SK-N-SH (cell line): ENCODE data around the gene DEFB108B. TPM values are rescaled to one million over a fixed set of nuclear protein-coding genes. Genes with fewer than 3 reads are reported as not detected.
"Not testable (repeated sequence)": the region's sequence is repeated elsewhere in the genome, so short reads cannot be mapped to it uniquely, and the experiment has no call there.

Source experiments
- CTCF ChIA-PET: fragments of 300-600, 350-600 bp; formaldehyde crosslinking; extraction: SDS; loops from one replicate; lab custom pipeline; 2021; lab: Yijun Ruan, JAX
- POLR2A ChIA-PET: fragments of 350-600 bp; sonication (Branson Sonifier 250); formaldehyde crosslinking; extraction: SDS; loops from one replicate; lab custom pipeline; 2020; ENCODE audit warnings: antibody characterized with exemption, inconsistent platforms; lab: Yijun Ruan, JAX
- DNase-seq: peaks from one replicate; pipeline ENCODE4 v3.0.0; 2012
- H2AFZ ChIP-seq: fragments of 200-600 bp; sonication (generic); 2 replicates; pipeline ENCODE4 v1.8.1; 2016; ENCODE audit warnings: antibody characterized with exemption, mild to moderate bottlenecking, low read depth
- H3F3A ChIP-seq: fragments of 200-600 bp; sonication (generic); replicated peaks from 2 replicates; pipeline ENCODE3; 2016; ENCODE audit warnings: antibody characterized with exemption, mild to moderate bottlenecking; ENCODE audit not compliant: insufficient read depth
- H3K27ac ChIP-seq, 2 experiments: fragments of 200-500 bp in 1 of 2; fragments of 200-600 bp in 1 of 2; sonication (Bioruptor generic) in 1 of 2; sonication (generic), shearing (Covaris generic) in 1 of 2; 2 replicates each; pipeline versions ENCODE4 v1.5.1 to v1.6.1; 2014 to 2016; ENCODE audit warnings: low read depth in 2 of 2, inconsistent platforms in 1 of 2, low read length in 1 of 2, mild to moderate bottlenecking in 1 of 2, mixed read lengths in 1 of 2
- H3K27me3 ChIP-seq: fragments of 200-600 bp; sonication (generic), shearing (Covaris generic); 2 replicates; pipeline ENCODE4 v1.6.1; 2016; ENCODE audit warnings: mixed run types; ENCODE audit not compliant: insufficient read depth
- H3K36me3 ChIP-seq, 2 experiments: fragments of 200-500 bp in 1 of 2; fragments of 200-600 bp in 1 of 2; sonication (Bioruptor generic) in 1 of 2; sonication (generic) in 1 of 2; replicated peaks in 1 of 2; 2 replicates each; pipeline versions ENCODE3 to v1.5.1; 2014 to 2016; ENCODE audit warnings: low read length in 1 of 2, mild to moderate bottlenecking in 1 of 2; ENCODE audit not compliant: insufficient read depth in 2 of 2, control insufficient read depth in 1 of 2
- H3K4me1 ChIP-seq, 2 experiments: fragments of 200-500 bp in 1 of 2; fragments of 200-600 bp in 1 of 2; sonication (Bioruptor generic) in 1 of 2; sonication (generic), shearing (Covaris generic) in 1 of 2; 2 replicates each; pipeline versions ENCODE4 v1.5.1 to v1.6.1; 2014 to 2016; ENCODE audit warnings: low read depth in 1 of 2, low read length in 1 of 2, mixed run types in 1 of 2; ENCODE audit not compliant: insufficient read depth in 2 of 2, control insufficient read depth in 1 of 2
- H3K4me2 ChIP-seq: fragments of 200-600 bp; sonication (generic), shearing (Covaris generic); 2 replicates; pipeline ENCODE4 v1.6.1; 2017; ENCODE audit warnings: mixed run types
- H3K4me3 ChIP-seq, 2 experiments: fragments of 200-500 bp in 1 of 2; fragments of 200-600 bp in 1 of 2; sonication (Bioruptor generic) in 1 of 2; sonication (generic), shearing (Covaris generic) in 1 of 2; 2 replicates each; pipeline versions ENCODE4 v1.5.1 to v1.8.1; 2014 to 2016; ENCODE audit warnings: low read depth in 2 of 2, inconsistent platforms in 1 of 2, low read length in 1 of 2, mild to moderate bottlenecking in 1 of 2, mixed read lengths in 1 of 2, moderate library complexity in 1 of 2
- H3K79me2 ChIP-seq: fragments of 200-600 bp; sonication (generic); 2 replicates; pipeline ENCODE4 v1.8.1; 2017; ENCODE audit warnings: mild to moderate bottlenecking; ENCODE audit not compliant: insufficient read depth
- H3K9ac ChIP-seq: fragments of 200-600 bp; sonication (generic); 2 replicates; pipeline ENCODE4 v1.6.1; 2017; ENCODE audit warnings: mixed run types
- H3K9me2 ChIP-seq: fragments of 200-600 bp; sonication (generic); 2 replicates; pipeline ENCODE4 v1.6.1; 2017; ENCODE audit warnings: mixed run types
- H3K9me3 ChIP-seq: fragments of 200-600 bp; sonication (generic); 2 replicates; pipeline ENCODE4 v1.6.1; 2017; ENCODE audit warnings: mixed run types, mild to moderate bottlenecking, moderate library complexity
- H4K20me1 ChIP-seq: fragments of 200-600 bp; sonication (generic); 2 replicates; pipeline ENCODE4 v1.6.1; 2017; ENCODE audit warnings: mild to moderate bottlenecking, mixed run types; ENCODE audit not compliant: insufficient read depth
- CTCF ChIP-seq: fragments of 200-600 bp; sonication (generic); IDR thresholded peaks from 2 replicates; pipeline ENCODE4 v1.6.1; 2017; ENCODE audit warnings: antibody characterized with exemption, mild to moderate bottlenecking, moderate library complexity
- FOXM1 ChIP-seq: IDR thresholded peaks from 2 replicates; pipeline ENCODE4 v1.4.0; 2012; ENCODE audit warnings: low read depth, mild to moderate bottlenecking
- GABPA ChIP-seq: IDR thresholded peaks from 2 replicates; pipeline ENCODE4 v1.4.0; 2012; ENCODE audit warnings: low read depth, mild to moderate bottlenecking
- GATA2 ChIP-seq: sonication (generic); formaldehyde crosslinking; IDR thresholded peaks from 2 replicates; pipeline ENCODE4 v1.5.0; 2020; ENCODE audit warnings: mild to moderate bottlenecking, missing genetic modification reagents
- MAX ChIP-seq: IDR thresholded peaks from 2 replicates; pipeline ENCODE4 v1.4.0; 2012; ENCODE audit warnings: low read depth
- MEF2A ChIP-seq: IDR thresholded peaks from 2 replicates; pipeline ENCODE4 v1.4.0; 2012; ENCODE audit warnings: low read depth, borderline replicate concordance
- REST ChIP-seq: IDR thresholded peaks from 2 replicates; pipeline ENCODE4 v1.6.1; 2012; ENCODE audit warnings: mild to moderate bottlenecking, low read depth, low read length, moderate library complexity
- RXRA ChIP-seq: IDR thresholded peaks from 2 replicates; pipeline ENCODE4 v1.4.0; 2012; ENCODE audit warnings: low read depth, mild to moderate bottlenecking, borderline replicate concordance
- TAF1 ChIP-seq: IDR thresholded peaks from 2 replicates; pipeline ENCODE4 v1.6.1; 2012; ENCODE audit warnings: low read depth, mild to moderate bottlenecking, low read length, moderate library complexity, borderline replicate concordance
- ZBTB33 ChIP-seq: IDR thresholded peaks from 2 replicates; pipeline ENCODE4 v1.4.0; 2012; ENCODE audit warnings: low read depth, borderline replicate concordance
- WGBS: methylation state at CpG from one replicate; pipeline ENCODE4 v1.1.6; 2017; ENCODE audit warnings: low lambda C conversion rate; 5-methylcytosine and 5-hydroxymethylcytosine counted together
- polyA plus RNA-seq, 3 experiments: library from polyadenylated mRNA; depleted of rRNA; stranded (reverse); fragments of >200 nt; gene quantifications; 2 replicates each; pipeline ENCODE4 v1.2.3, GENCODE V29; 2012

Gene DEFB108B
- polyA plus RNA-seq, 1 of the 3 experiments (the other 2 are of a cell fraction): not detected

GRCh38 chr11:71842720-71843119 is 9.7 kb downstream of the DEFB108B start:
- H4K20me1 ChIP-seq, H3K79me2 ChIP-seq, H3K9me2 ChIP-seq, H3K36me3 ChIP-seq, DNase-seq, POLR2A ChIA-PET, H3K9ac ChIP-seq, H3K27ac ChIP-seq, H3K4me1 ChIP-seq, H3F3A ChIP-seq, H3K4me2 ChIP-seq, H3K4me3 ChIP-seq, H2AFZ ChIP-seq, H3K27me3 ChIP-seq, H3K9me3 ChIP-seq: not testable (repeated sequence)
- CTCF ChIA-PET: interaction anchor here (1.0 kb wide), 1 partner anchor 9 kb away, joined by 3 read pairs; no protein-coding TSS in a partner anchor
- WGBS: 93% methylated on average over 4 of the region's 6 CpGs

- H2AFZ ChIP-seq, H3K4me2 ChIP-seq, H3K4me1 ChIP-seq, H3F3A ChIP-seq, DNase-seq, H3K79me2 ChIP-seq, H3K9ac ChIP-seq, CTCF ChIA-PET, H3K9me3 ChIP-seq, H3K4me3 ChIP-seq, H3K36me3 ChIP-seq, H3K9me2 ChIP-seq, H3K27me3 ChIP-seq, H4K20me1 ChIP-seq, H3K27ac ChIP-seq, POLR2A ChIA-PET: not testable (repeated sequence)
- 89% methylated on average over 4 of the region's 4 CpGs for WGBS
These were observed 10.4 kb downstream of the DEFB108B start for GRCh38 chr11:71843355-71843754.

GRCh38 chr11:71843858-71844257 is 10.9 kb downstream of the DEFB108B start:
- POLR2A ChIA-PET: no interaction called here
- H4K20me1 ChIP-seq: no peaks in the 10 kb centered on the region
- no peaks in the 10 kb centered on the region; a peak in 1 of 4 replicates for H3K4me1 ChIP-seq
- H3K9ac ChIP-seq: no peak overlapping the region
- no peak for DNase-seq
- H3F3A ChIP-seq: no peaks in the 10 kb centered on the region
- no peaks in the 10 kb centered on the region for H3K36me3 ChIP-seq
- TF ChIP-seq TAF1: no peak
- no peak for TF ChIP-seq REST
- TF ChIP-seq CTCF: no peak
- no peak for TF ChIP-seq GABPA
- no peak for TF ChIP-seq FOXM1
- no peak for TF ChIP-seq GATA2 (CRISPR knock-in tag)
- TF ChIP-seq MEF2A: no peak
- TF ChIP-seq RXRA: no peak
- no peak for TF ChIP-seq MAX
- no peak for TF ChIP-seq ZBTB33
- H3K9me2 ChIP-seq: no peaks in the 10 kb centered on the region
- H3K4me2 ChIP-seq: no peak overlapping the region
- WGBS: 90% methylated on average over 7 of the region's 15 CpGs
- H3K4me3 ChIP-seq: no peak overlapping the region
- H3K9me3 ChIP-seq: no peaks in the 10 kb centered on the region
- no peak overlapping the region for H3K27ac ChIP-seq
- CTCF ChIA-PET: no interaction called here
- no peak overlapping the region for H2AFZ ChIP-seq
- H3K79me2 ChIP-seq: no peaks in the 10 kb centered on the region
- H3K27me3 ChIP-seq: no peaks in the 10 kb centered on the region

- CTCF ChIA-PET, H3K27ac ChIP-seq, H2AFZ ChIP-seq, H3K9me2 ChIP-seq, H3K4me2 ChIP-seq, H3K36me3 ChIP-seq, POLR2A ChIA-PET, H3K79me2 ChIP-seq, H3K9ac ChIP-seq, H3K4me1 ChIP-seq, H3K4me3 ChIP-seq, H4K20me1 ChIP-seq, H3F3A ChIP-seq, H3K9me3 ChIP-seq, DNase-seq, H3K27me3 ChIP-seq: not testable (repeated sequence)
- WGBS: 86% methylated on average over 2 of the region's 2 CpGs
These were observed 20.9 kb downstream of the DEFB108B start for GRCh38 chr11:71853895-71854294.
